GM21526 (cell line): ENCODE measurements around the gene MED16.

Experiments used
- ATAC-seq: cut with Tn5 transposase; IDR thresholded peaks from one replicate; pipeline ENCODE4 v1.9.1; 2021; ENCODE audit warnings: moderate library complexity; ENCODE audit not compliant: unreplicated experiment, low FRiP score

MED16 gene

DNA sequence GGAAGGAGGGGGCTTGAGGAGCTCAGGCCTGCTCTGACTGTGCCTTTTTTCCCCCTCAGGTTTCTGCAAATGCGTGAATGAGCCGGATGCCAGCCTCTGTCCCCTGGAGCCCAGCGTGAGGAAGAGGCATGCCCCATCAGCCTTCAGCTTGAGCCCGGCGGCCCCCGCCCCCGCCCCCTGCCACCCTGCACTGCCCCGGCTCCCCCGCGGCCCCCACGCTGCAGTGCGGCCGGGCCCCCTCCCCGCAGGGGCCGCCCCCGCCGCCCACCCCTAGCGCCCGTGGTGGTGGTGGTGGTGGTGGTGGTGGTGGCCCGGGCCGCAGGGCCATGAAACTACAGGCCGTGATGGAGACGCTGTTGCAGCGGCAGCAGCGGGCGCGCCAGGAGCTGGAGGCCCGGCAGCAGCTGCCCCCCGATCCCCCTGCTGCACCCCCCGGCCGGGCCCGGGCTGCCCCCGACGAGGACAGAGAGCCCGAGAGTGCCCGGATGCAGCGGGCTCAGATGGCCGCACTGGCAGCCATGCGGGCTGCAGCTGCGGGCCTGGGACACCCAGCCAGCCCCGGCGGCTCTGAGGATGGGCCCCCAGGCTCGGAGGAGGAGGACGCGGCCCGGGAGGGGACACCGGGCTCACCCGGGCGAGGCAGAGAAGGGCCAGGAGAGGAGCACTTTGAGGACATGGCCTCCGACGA lies 36.4 kb upstream of the MED16 start:
- ATAC-seq = no peak

DNA sequence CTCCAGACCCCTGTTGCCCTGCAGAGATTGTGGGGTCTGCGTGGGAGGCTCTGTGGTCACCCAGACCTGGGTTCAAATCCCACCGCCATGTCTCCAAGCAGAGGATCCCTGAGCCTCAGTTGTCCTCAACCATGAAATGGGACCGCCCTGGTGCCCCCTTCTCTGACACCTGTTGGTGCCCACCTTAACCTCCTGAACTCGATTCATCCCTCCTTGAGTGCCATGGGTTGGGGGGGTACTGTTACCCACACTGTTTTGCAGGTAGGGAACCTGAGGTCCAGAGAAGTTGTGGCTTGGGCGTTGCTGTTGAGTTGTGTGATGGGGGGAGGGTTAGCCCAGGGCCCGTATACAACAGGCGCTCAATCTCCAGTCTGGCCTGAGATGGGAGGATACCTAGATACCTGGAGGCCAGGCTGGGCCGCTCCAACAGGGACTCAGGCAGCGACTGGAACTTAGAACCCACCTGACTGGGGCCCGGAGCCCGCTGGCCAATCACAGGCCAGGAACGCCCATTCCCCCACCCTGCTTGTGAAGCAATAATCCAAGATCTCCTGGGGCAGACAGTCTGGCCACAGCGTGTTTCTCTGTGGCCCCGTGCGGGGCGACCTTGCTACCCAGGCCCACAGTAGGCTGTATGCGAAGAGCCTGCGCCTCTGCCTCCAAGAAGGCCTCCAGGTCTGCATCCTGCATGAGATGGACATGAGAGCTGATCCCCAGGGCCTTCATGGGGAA lies 35.6 kb upstream of the MED16 start:
- no peak for ATAC-seq

DNA sequence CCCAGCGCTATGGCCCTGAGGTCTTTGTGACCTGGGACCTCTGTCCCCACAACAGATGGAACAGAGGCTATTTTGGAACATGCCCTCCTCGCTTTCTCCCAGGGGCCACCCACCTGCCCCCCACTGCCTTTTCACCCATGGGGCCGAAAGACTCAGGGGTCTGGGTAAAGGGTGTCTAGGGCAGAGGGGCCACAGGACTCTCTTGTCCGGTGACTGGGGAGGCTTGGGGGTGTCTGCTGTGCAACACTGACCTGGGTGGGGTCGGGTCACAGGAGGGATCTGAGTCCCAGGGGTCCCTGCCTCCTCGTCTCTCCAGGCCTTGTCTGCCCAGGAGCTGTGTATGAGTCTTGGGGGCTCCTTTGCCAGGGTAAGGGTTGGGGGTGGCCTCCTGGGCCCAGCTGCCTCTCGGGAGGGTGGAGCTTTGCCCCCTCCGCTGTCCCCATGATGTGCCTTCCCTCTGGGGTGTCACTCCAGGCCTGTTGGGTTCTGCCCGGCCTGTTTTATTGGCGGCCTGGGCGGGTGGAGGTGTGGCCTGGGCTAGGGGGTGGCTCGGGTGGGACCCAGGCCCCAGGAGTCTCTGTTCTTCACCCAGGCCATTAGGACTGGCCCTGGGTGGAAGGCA lies 34.9 kb upstream of the MED16 start:
- ATAC-seq = no peak

GRCh38 chr19:927351-927779 lies 34.4 kb upstream of the MED16 start:
- ATAC-seq = no peak

DNA sequence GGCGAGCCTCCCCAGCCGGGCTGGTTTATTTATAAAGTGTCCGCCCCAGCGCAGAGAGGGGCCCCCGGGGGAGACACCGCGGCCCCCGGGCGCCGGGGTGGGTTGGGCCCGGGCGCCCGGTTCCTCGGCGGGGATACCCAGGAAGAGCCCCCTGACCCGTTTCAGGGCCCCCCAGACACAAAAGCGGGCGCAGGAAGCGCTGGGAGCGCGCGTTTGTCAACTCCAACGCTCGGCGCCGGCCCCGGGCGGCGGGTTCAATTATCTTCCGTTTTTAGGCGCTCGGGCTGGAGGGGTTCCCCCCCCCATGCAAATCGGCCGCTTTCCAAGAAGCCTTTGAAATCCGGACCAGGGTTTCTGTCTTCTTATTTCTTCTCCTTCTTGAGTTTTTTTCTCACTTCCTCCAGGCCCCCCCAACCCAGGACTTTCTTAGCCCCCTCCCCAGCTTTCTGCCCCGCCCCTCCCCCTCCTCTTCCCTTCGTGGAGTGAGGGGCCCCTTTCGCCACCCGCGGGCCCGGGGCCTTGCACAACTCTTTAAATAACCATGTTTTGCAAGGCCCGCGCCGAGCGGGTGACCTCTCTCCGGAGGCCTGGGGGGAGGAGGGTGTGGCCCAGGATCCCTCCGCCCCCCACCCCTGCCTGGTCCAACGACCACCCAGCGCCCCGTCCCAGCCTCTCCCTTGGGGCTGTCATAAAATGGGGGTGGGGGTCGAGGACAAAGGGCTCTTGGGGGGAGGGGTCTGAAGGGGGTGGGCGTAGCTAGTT lies 33.8 kb upstream of the MED16 start:
- ATAC-seq = no peak

GRCh38 chr19:926323-926588 lies 33.3 kb upstream of the MED16 start:
- no peak for ATAC-seq

- ATAC-seq = peak; percentile 38
Observed at GRCh38 chr19:925526-926322, 32.7 kb upstream of the MED16 start, which contains the start of gene ARID3A. Gene ARID3A, plus strand, starts transcription at chr19:926035. Its CDS starts 3,494 bp downstream, at chr19:929529.

DNA sequence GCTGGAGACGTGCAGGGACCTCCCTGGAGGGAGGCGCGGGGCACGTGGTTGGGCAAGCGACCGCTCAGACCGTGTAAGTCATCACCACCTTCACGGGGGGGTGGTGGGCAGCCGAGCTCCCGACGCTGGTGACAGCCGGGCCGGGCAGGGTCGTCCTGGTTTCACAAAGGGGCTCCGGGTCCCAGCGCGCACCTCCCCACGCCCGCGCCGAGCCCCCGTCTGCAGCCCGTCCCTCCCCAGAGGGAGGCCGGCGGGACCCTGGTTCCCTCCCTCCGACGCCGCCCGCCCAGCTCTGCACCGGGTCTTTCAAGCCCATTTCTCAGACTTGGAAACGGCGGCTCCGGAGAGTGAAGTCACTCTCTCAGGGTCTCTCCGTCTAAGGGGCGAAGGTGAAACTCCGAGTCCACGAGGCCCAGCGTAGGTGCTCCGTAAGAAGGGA lies 32.1 kb upstream of the MED16 start:
- ATAC-seq = peak; percentile 29

GRCh38 chr19:924553-925086 lies 31.6 kb upstream of the MED16 start:
- ATAC-seq = peak; percentile 7

DNA sequence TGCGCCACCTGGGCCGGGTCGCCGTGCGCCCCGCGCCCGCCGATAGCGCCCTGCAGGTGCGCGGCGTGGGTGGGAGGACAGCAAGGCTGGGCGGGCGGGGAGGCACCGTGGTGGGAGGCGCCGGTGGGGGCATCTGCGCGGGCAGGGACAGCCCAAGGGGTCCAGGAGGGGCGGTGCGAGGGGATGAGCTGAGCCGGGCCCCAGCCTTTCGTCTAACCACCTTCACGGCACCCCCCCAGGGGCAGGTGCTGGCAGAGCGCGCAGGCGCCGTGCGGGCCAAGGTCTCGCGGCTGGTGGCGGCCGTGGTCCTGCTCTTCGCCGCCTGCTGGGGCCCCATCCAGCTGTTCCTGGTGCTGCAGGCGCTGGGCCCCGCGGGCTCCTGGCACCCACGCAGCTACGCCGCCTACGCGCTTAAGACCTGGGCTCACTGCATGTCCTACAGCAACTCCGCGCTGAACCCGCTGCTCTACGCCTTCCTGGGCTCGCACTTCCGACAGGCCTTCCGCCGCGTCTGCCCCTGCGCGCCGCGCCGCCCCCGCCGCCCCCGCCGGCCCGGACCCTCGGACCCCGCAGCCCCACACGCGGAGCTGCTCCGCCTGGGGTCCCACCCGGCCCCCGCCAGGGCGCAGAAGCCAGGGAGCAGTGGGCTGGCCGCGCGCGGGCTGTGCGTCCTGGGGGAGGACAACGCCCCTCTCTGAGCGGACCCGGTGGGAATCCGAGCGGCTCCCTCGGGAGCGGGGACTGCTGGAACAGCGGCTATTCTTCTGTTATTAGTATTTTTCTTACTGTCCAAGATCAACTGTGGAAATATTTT lies 27.3 kb upstream of the MED16 start:
- no peak for ATAC-seq

GRCh38 chr19:919199-920050 lies 26.4 kb upstream of the MED16 start:
- ATAC-seq = no peak

GRCh38 chr19:918481-919198 lies 25.7 kb upstream of the MED16 start:
- no peak for ATAC-seq

DNA sequence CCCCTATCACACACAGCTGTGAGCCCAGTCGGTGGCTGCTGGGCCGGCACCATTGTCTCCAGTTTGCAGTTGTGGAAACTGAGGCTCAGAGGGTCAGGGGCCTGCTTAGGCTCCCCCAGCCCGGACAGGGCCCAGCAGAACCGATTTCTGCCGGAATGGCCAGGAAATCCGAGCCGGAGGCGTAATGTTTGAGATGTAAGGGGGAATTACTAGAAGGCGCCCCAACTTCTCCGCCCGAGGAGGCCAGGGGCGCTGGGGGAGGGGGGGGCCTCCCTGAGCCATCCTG lies 25.1 kb upstream of the MED16 start:
- ATAC-seq = no peak

- ATAC-seq = no peak
Observed at GRCh38 chr19:917323-918151, 24.6 kb upstream of the MED16 start, which contains the start of gene KISS1R. Gene KISS1R, plus strand, starts transcription at chr19:917333. Its CDS starts 170 bp downstream, at chr19:917503.

- ATAC-seq = no peak
Observed at GRCh38 chr19:916645-917322, 23.8 kb upstream of the MED16 start.

GRCh38 chr19:913080-913748 lies 20.2 kb upstream of the MED16 start, which contains the start of gene R3HDM4:
Gene R3HDM4, minus strand, starts transcription at chr19:913219. Its CDS starts 62 bp downstream, at chr19:913157.
- peak; percentile 49 for ATAC-seq
